ENCODE data around the gene SC5D. TPM values are rescaled to one million over a fixed set of nuclear protein-coding genes. Genes with fewer than 3 reads are reported as not detected.

Gene SC5D
- polyA plus RNA-seq, 1 experiment, result 14.6 TPM

- ChIA-PET POLR2A (no interaction called here), CTCF (interaction anchor here (1.0 to 1.4 kb wide), 3 partner anchors 212 to 270 kb away, joined by 3 to 7 read pairs (median 5); no protein-coding TSS in a partner anchor)
- Histone ChIP-seq H3K4me3 (ENCODE audit: low read depth, low read length) (no peak overlapping the region), H3K36me3 (ENCODE audit: control insufficient read depth, insufficient read depth, low read length) (no peaks in the 10 kb centered on the region), H3K27me3 (ENCODE audit: control insufficient read depth, insufficient read depth, low read length) (peaks cover 1% of the 10 kb centered on the region; the same call in 1 of the 2 replicates)
- TF ChIP-seq CTCF (IDR thresholded peaks at IDR 0.05; ENCODE audit: insufficient read depth, low read depth, low read length), result peak; percentile 34; the same call in 1 of the 2 replicates
- DNase-seq (ENCODE audit: low read depth), result no peak
Measured at GRCh38 chr11:121321614-121322243, 29.2 kb downstream of the SC5D start.

GRCh38 chr11:121323046-121323607, 30.6 kb downstream of the SC5D start:
- ChIA-PET POLR2A (no interaction called here), CTCF (interaction anchor here (0.5 to 1.1 kb wide), 3 partner anchors 15 to 268 kb away, joined by 3 to 5 read pairs (median 3); no protein-coding TSS in a partner anchor)
- DNase-seq (ENCODE audit: low read depth), result no peak
- no peak for TF ChIP-seq CTCF (IDR thresholded peaks at IDR 0.05; ENCODE audit: insufficient read depth, low read depth, low read length)
- Histone ChIP-seq H3K4me3 (ENCODE audit: low read depth, low read length) (no peak overlapping the region), H3K27me3 (ENCODE audit: control insufficient read depth, insufficient read depth, low read length) (peaks cover 1% of the 10 kb centered on the region; the same call in 1 of the 2 replicates), H3K36me3 (ENCODE audit: control insufficient read depth, insufficient read depth, low read length) (no peaks in the 10 kb centered on the region)

DNA sequence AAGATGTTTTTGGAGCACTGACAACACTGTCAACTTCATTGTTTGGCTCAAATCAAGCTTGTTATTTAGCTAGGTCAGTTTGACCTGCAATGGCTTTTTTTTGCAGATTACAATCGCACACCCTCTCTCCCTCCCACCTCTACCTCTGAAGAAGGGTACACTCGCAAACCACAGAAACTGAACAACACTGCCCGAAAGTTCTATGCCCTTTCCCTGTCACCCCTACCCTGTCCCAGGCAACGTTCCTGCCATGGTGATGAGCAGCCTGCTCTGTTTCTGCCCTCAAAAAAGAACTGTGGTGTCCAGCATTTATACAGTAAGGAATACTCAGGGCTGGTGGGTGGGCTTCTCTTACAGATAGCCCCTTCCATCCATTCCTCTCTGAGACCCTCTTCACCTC, 33.7 kb downstream of the SC5D start:
- Histone ChIP-seq H3K36me3 (ENCODE audit: control insufficient read depth, insufficient read depth, low read length) (no peaks in the 10 kb centered on the region), H3K27me3 (ENCODE audit: control insufficient read depth, insufficient read depth, low read length) (peaks cover 1% of the 10 kb centered on the region; the same call in 1 of the 2 replicates), H3K4me3 (ENCODE audit: low read depth, low read length) (no peak overlapping the region)
- no peak for DNase-seq (ENCODE audit: low read depth)
- ChIA-PET POLR2A (no interaction called here), CTCF (interaction anchor here (0.9 kb wide), 1 partner anchor 9 kb away, joined by 4 read pairs; no protein-coding TSS in a partner anchor)
- no peak for TF ChIP-seq CTCF (IDR thresholded peaks at IDR 0.05; ENCODE audit: insufficient read depth, low read depth, low read length)

DNA sequence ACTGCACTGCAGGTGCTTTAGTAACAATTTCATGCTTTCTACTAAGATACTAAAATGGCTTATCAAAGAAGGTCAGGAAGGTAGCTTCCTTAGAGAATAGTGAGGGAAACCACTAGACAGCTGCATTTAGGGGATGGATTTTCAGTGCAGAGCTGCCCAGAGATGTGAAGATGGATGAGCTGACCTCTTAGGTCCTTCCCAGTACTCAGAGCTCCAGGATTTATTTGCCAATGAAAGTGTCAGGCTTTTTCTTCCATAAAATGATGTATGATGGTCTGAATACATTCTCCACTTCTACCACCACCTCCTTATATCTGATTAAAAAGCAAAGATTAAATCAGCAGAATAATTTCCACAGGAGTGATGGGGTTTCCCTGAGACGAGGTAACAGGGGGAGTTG, 35.0 kb downstream of the SC5D start:
- ChIA-PET CTCF (no interaction called here), POLR2A (no interaction called here)
- Histone ChIP-seq H3K4me3 (ENCODE audit: low read depth, low read length) (no peak overlapping the region), H3K27me3 (ENCODE audit: control insufficient read depth, insufficient read depth, low read length) (peaks cover 1% of the 10 kb centered on the region; the same call in 1 of the 2 replicates), H3K36me3 (ENCODE audit: control insufficient read depth, insufficient read depth, low read length) (no peaks in the 10 kb centered on the region)
- no peak for TF ChIP-seq CTCF (IDR thresholded peaks at IDR 0.05; ENCODE audit: insufficient read depth, low read depth, low read length)
- no peak for DNase-seq (ENCODE audit: low read depth)

GRCh38 chr11:121328176-121328966, 35.8 kb downstream of the SC5D start:
- no peak for TF ChIP-seq CTCF (IDR thresholded peaks at IDR 0.05; ENCODE audit: insufficient read depth, low read depth, low read length)
- no peaks in the 10 kb centered on the region for H3K36me3 ChIP-seq (ENCODE audit: control insufficient read depth, insufficient read depth, low read length)
- POLR2A ChIA-PET, result no interaction called here
- no peak for DNase-seq (ENCODE audit: low read depth)
- CTCF ChIA-PET, result interaction anchor here (0.9 kb wide), 1 partner anchor 9 kb away, joined by 3 read pairs; no protein-coding TSS in a partner anchor
- no peak overlapping the region for H3K4me3 ChIP-seq (ENCODE audit: low read depth, low read length)
- no peaks in the 10 kb centered on the region; the same call in 1 of the 2 replicates for H3K27me3 ChIP-seq (ENCODE audit: control insufficient read depth, insufficient read depth, low read length)

All from BJ (cell line).